Measurements from ENCODE around the gene PGLYRP4. TPM values are rescaled to one million over a fixed set of nuclear protein-coding genes. Genes with fewer than 3 reads are reported as not detected.

Gene PGLYRP4
- total RNA-seq, 1 donor from 2014 or later = 4.4 TPM

DNA sequence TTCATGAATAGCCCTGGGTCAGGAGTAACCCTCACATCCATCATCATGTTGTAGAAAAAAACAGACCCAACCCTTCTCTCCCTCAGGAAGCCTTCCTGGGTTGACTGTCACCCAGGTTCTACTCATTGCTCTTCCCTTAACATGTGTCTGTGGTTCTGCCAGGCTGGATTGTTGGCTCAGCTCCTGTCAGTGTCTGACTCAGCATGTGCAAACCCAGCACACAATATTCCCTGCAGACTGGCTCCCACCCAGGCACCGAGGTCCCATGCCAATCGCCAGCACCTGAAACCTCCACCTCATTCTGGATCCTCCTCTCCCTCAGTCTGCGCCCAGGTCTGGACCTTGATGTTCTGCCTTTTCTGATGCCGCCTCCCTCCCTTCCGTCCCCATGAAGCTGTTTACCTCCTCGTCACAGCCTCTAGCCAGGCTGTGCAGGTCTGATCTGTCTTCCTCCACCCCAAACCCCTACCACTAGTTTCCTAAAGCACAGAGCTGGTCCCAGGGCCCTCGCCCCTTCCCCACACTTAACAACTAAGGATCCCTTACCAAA, 46.6 kb upstream of the PGLYRP4 start:
- Mint-ChIP-seq H3K4me1 (ENCODE audit: unreplicated experiment) (no peaks in the 10 kb centered on the region), H3K4me3 (no peak overlapping the region), H3K27ac (no peak overlapping the region), H3K27me3 (peaks cover 16% of the 10 kb centered on the region), H3K36me3 (no peaks in the 10 kb centered on the region), H3K9me3 (no peaks in the 10 kb centered on the region)
- TF ChIP-seq, protein P1, sequence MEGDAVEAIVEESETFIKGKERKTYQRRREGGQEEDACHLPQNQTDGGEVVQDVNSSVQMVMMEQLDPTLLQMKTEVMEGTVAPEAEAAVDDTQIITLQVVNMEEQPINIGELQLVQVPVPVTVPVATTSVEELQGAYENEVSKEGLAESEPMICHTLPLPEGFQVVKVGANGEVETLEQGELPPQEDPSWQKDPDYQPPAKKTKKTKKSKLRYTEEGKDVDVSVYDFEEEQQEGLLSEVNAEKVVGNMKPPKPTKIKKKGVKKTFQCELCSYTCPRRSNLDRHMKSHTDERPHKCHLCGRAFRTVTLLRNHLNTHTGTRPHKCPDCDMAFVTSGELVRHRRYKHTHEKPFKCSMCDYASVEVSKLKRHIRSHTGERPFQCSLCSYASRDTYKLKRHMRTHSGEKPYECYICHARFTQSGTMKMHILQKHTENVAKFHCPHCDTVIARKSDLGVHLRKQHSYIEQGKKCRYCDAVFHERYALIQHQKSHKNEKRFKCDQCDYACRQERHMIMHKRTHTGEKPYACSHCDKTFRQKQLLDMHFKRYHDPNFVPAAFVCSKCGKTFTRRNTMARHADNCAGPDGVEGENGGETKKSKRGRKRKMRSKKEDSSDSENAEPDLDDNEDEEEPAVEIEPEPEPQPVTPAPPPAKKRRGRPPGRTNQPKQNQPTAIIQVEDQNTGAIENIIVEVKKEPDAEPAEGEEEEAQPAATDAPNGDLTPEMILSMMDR (conservative IDR thresholded peaks at IDR 0.05) = no peak
- DNase-seq (ENCODE audit: extremely low spot score, unreplicated experiment) = peak; percentile 55

DNA sequence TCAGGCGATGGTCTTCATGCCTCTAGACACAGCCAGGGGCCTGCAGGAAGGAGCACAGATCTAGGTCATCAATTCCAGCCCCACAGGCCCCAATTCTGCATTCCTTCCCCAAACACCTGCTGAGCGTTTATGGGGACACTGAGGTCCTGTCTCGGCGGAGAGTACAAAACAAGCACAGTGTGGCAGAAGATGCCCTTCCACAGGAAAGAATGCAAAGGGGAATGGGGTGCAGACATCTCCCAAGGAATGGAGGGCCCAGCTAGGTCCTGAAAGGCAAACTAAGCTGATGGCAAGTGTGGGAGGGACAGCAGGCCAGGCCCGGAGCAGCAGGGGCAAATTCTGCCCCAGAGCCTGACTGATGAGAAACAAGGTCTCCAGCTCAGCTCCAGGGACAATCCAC, 45.8 kb upstream of the PGLYRP4 start:
- Mint-ChIP-seq H3K27me3 (peaks cover 16% of the 10 kb centered on the region), H3K9me3 (no peaks in the 10 kb centered on the region)
- DNase-seq (ENCODE audit: extremely low spot score, unreplicated experiment) = peak; percentile 16

DNA sequence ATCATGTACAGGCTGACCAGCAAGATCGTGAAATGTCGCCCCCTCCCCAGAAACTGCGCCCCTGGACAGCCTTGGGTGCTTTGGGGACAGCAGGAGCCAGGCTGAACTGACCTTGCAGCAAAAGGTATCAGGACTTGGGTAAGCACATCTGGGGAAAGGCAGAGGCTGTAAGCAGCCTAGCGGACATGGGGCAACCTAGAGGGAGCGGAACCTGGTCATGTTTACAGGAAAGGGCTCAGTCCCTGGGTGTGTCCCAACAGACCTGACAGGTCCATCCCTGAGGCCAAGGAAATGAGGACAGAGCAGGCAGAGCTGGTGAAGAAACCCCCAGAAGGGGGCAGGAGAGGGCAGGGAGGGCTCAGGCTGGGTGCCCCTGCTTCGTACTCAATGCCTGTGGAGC, 45.3 kb upstream of the PGLYRP4 start:
- Mint-ChIP-seq H3K4me1 (ENCODE audit: unreplicated experiment) (no peaks in the 10 kb centered on the region), H3K27ac (peak overlapping the region; percentile 7), H3K27me3 (peaks cover 16% of the 10 kb centered on the region), H3K4me3 (peak overlapping the region; percentile 22), H3K36me3 (no peaks in the 10 kb centered on the region), H3K9me3 (no peaks in the 10 kb centered on the region)
- TF ChIP-seq, protein P1 (conservative IDR thresholded peaks at IDR 0.05) = no peak
- peak; percentile 56 for DNase-seq (ENCODE audit: extremely low spot score, unreplicated experiment)

More for the DNA sequence above, 45.8 kb upstream of the PGLYRP4 start:
- TF ChIP-seq, protein P1 (conservative IDR thresholded peaks at IDR 0.05) = no peak
- no peak overlapping the region for H3K27ac Mint-ChIP-seq
- no peak overlapping the region for H3K4me3 Mint-ChIP-seq
- no peaks in the 10 kb centered on the region for H3K4me1 Mint-ChIP-seq (ENCODE audit: unreplicated experiment)
- no peaks in the 10 kb centered on the region for H3K36me3 Mint-ChIP-seq

DNA sequence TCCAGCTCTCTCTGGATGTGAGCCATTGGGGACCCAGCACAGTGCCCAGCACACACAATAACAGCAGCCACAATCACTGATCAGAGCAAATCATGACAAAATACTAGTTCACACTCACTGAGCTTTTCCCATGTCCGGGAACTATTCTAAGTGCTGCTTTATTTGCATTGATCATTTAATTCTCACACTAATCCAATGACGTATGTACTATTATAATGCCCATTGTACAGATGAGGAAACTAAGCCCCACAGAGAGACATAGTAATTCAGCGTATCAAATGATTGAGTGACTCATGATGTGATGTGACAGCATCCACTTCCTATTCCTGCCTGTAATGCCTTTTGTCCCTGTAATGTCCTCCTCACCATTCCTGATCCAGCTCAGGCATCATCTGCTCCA, 44.2 kb upstream of the PGLYRP4 start:
- no peak for DNase-seq (ENCODE audit: extremely low spot score, unreplicated experiment)
- Mint-ChIP-seq H3K27me3 (peaks cover 16% of the 10 kb centered on the region), H3K4me3 (peak overlapping the region; percentile 10), H3K36me3 (no peaks in the 10 kb centered on the region), H3K27ac (no peak overlapping the region), H3K9me3 (no peaks in the 10 kb centered on the region), H3K4me1 (ENCODE audit: unreplicated experiment) (no peaks in the 10 kb centered on the region)
- TF ChIP-seq, protein P1 (conservative IDR thresholded peaks at IDR 0.05) = no peak

DNA sequence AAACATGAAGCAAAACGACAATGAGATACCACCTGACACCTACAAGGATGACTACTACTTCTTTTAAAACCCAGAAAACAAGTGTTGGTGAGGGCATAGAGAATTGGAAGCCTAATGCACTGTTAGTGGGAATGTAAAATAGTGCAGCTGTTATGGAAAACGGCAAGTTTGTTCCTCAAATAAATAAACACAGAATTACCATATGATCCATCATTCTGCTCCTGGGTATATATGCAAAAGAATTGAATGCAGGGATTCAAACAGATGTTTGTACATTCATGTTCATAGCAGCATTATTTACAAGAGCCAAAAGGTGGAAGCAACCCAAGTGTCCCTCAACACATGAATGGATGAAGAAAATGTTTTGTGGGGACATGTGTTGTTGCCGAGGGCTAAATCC, 43.6 kb upstream of the PGLYRP4 start:
- H3K27ac Mint-ChIP-seq = no peak overlapping the region
- H3K4me3 Mint-ChIP-seq = no peak overlapping the region
- H3K36me3 Mint-ChIP-seq = no peaks in the 10 kb centered on the region
- H3K9me3 Mint-ChIP-seq = no peaks in the 10 kb centered on the region
- DNase-seq (ENCODE audit: extremely low spot score, unreplicated experiment) = no peak
- H3K4me1 Mint-ChIP-seq (ENCODE audit: unreplicated experiment) = no peaks in the 10 kb centered on the region
- peaks cover 16% of the 10 kb centered on the region for H3K27me3 Mint-ChIP-seq
- TF ChIP-seq, protein P1 (conservative IDR thresholded peaks at IDR 0.05) = no peak
